ENCODE measurements around the gene PFDN4. TPM values are rescaled to one million over a fixed set of nuclear protein-coding genes. Genes with fewer than 3 reads are reported as not detected.

PFDN4 gene
- total RNA-seq, 4 donors from 2014 or later: 46.4 to 72.7 (median 54.2) TPM

DNA sequence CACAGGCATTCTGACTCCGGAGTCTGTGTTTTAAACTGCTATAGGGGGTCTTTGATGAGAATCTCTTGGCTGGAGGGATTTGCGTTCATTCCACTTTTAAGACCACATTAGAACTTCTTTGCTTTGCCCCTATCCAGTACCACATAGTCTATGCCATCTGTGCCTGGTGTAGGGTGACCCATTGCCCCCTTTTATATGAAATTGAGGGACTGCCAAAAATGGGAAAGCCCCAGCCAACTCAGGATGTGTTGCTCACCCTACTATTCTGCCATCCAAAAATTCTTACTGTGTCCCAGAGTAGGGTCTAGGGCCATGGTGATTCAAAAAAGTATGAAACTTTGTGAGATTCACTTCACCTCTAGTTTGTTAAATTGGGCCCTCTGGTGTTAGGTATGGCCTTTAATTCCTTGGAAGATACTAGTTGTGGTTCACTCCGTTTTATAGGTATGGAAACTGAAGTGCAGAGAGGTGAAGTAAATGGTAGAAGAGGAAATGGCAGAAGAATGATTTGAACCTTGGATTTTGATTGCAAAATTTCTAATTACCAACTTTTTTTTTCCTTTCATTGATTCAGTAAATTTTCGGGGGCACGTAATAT lies 1.4 kb downstream of the PFDN4 start:
- DNase-seq (ENCODE audit: low spot score) (no peak), ATAC-seq (ENCODE audit: low FRiP score) (no peak)
- TF ChIP-seq, protein P1, sequence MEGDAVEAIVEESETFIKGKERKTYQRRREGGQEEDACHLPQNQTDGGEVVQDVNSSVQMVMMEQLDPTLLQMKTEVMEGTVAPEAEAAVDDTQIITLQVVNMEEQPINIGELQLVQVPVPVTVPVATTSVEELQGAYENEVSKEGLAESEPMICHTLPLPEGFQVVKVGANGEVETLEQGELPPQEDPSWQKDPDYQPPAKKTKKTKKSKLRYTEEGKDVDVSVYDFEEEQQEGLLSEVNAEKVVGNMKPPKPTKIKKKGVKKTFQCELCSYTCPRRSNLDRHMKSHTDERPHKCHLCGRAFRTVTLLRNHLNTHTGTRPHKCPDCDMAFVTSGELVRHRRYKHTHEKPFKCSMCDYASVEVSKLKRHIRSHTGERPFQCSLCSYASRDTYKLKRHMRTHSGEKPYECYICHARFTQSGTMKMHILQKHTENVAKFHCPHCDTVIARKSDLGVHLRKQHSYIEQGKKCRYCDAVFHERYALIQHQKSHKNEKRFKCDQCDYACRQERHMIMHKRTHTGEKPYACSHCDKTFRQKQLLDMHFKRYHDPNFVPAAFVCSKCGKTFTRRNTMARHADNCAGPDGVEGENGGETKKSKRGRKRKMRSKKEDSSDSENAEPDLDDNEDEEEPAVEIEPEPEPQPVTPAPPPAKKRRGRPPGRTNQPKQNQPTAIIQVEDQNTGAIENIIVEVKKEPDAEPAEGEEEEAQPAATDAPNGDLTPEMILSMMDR (IDR thresholded peaks at IDR 0.05): no peak

DNA sequence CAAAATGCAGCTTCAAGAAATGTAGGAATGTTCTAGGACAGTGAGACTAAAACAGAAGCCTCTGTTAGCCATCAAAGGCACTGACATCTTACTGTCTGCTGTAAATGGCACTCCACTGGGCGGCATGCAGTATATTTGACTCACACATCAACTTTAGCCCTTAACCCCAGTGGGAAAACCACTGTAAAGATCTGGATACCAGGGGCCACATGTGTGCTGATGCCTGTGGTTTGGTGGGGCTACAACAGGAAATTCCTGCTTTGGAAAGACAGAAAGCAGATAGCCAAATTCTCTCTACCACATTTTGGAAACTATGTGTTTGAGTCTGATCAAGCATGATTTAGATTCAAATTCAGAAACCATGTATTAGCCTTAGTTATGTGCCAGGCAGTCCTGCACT lies 4.3 kb downstream of the PFDN4 start:
- ATAC-seq (ENCODE audit: low FRiP score) (no peak), DNase-seq (ENCODE audit: low spot score) (no peak)
- TF ChIP-seq, protein P1 (IDR thresholded peaks at IDR 0.05): no peak

DNA sequence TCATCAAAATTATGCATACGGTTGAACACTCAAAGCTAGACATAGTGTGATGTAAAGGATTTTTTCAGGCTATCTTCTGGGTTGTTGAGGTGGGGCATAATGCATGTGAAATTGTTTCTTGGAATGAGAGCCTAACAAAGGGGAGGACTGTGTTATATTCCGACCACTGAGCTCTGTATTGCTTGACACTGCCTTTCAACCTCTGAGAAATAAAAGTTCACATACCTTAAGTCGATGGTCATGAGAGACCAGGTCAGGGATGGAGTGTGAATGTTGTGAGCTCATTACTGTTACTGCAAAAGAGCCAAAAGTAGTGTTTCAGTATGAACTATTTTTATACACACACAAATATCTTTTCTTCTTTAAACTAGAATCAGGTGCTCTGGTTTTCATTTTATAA lies 5.0 kb downstream of the PFDN4 start:
- ATAC-seq (ENCODE audit: low FRiP score): no peak
- TF ChIP-seq, protein P1 (IDR thresholded peaks at IDR 0.05): no peak
- no peak for DNase-seq (ENCODE audit: low spot score)

DNA sequence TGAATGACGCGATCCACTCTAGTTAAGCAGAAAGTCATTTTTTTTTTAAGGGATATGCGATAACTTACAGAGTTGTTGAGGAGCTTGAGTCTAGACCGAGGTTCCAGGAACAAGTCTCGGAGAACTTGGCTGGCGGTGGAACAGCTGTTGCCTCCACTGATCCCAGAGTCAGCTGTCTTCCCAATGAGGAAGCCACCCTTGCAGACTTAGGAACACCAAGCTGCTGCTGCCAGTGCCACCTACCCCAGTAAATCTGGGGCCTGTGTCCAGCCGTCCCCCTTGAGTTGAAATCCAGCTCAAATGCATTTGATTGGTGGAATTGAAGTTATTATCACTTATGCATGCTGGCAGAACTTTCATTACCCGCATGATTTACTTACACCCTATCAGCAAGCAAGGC lies 6.7 kb downstream of the PFDN4 start:
- DNase-seq (ENCODE audit: low spot score) (no peak), ATAC-seq (ENCODE audit: low FRiP score) (no peak)
- TF ChIP-seq, protein P1 (IDR thresholded peaks at IDR 0.05): no peak

DNA sequence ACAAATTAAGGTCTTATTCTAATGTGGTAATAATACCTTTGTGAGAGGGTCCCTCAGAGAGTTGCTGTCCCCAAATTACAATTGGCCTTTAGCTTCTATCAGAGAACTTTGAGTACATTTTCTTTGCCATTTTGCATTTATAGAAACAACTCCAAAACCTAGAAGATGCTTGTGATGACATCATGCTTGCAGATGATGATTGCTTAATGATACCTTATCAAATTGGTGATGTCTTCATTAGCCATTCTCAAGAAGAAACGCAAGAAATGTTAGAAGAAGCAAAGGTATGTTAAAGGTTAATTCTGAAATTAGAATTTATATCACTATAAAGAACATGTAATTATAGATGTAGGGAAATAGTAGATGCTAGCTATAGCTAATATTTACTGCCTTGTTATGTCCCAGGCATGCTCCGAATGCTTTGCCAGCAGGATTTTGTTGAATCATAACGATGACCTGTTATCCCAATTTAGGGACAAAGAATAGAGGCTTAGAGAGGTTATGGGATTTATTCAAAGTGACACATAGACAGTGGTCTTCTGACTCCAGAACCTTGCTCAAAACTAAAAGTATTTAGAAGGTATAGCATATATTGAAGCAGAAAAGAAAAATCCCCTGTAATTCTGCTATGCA lies 7.4 kb downstream of the PFDN4 start:
- no peak for ATAC-seq (ENCODE audit: low FRiP score)

DNA sequence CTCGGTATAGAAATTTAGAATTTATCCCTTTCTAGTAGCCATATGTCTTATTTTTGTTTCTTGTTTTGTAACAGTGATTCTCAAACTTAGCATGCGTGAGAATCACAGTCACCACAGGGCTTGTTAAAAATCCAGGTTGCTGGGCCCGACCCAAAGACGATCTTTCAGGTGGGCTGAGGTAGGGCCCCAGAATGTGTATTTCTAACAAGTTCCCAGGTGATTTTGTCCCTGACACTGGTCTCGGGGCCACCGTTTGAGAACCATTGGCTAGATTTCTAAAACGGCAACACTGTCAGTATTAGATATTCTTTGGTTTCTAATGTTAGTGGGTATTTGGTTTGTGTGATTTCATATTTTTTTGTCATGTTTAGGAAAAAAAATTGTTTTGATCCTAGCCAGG lies 9.9 kb downstream of the PFDN4 start:
- DNase-seq (ENCODE audit: low spot score) (no peak), ATAC-seq (ENCODE audit: low FRiP score) (no peak)
- TF ChIP-seq, protein P1 (IDR thresholded peaks at IDR 0.05): no peak

More for the DNA sequence above, 7.4 kb downstream of the PFDN4 start:
- TF ChIP-seq, protein P1 (IDR thresholded peaks at IDR 0.05): no peak
- no peak for DNase-seq (ENCODE audit: low spot score)

DNA sequence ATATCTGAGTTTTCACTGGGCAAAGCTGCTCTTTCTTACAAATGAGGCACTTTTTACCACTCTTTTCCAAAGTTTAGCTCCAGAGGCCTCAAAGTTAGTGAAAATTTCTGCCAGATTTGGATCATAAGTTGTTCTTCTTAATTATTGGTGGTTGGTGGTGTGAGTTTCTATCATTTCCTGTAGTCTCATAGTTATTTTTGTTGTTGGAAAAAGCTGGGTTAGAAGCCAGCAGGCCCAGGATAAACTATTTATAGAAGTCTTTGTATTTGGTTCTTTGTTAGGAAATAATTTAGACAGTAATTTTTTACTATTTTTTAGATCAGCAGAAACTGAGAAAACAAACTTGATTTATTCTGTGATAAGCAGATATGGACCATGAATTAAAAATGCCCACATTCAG lies 10.6 kb downstream of the PFDN4 start:
- ATAC-seq (ENCODE audit: low FRiP score) (no peak), DNase-seq (ENCODE audit: low spot score) (no peak)
- TF ChIP-seq, protein P1 (IDR thresholded peaks at IDR 0.05): no peak

Measured in omental fat pad (tissue), 4 donors.